H1 (cell line): ENCODE measurements around the gene RIN3.

ENCODE experiments used
- JUN ChIP-seq: IDR thresholded peaks from 2 replicates; pipeline ENCODE4 v1.6.1; 2011; ENCODE audit warnings: low read depth, mild to moderate bottlenecking, improper control_type of control experiment, low read length
- MAFK ChIP-seq: IDR thresholded peaks from 2 replicates; pipeline ENCODE4 v1.6.1; 2012; ENCODE audit warnings: low read depth, mild to moderate bottlenecking, improper control_type of control experiment, low read length
- POLR2A ChIP-seq, 2 experiments: IDR thresholded peaks; 1 replicate in 1 of 2; 2 replicates in 1 of 2; pipeline ENCODE4 v1.6.1; 2011; ENCODE audit warnings: low read depth in 2 of 2, low read length in 2 of 2, mild to moderate bottlenecking in 2 of 2; ENCODE audit errors: control extremely low read depth in 1 of 2
- POLR2AphosphoS5 ChIP-seq: IDR thresholded peaks from 2 replicates; pipeline ENCODE4 v1.6.1; 2011; ENCODE audit warnings: low read depth, low read length
- RBBP5 ChIP-seq: IDR thresholded peaks from 2 replicates; pipeline ENCODE4 v1.7.1; 2012; ENCODE audit warnings: low read depth, mild to moderate bottlenecking, inconsistent platforms, low read length, moderate library complexity, borderline replicate concordance

- TF ChIP-seq POLR2AphosphoS5 (no peak), POLR2A (IDR thresholded peaks at IDR 0.05; ENCODE audit: control extremely low read depth in 1 of 2, low read depth in 2 of 2, low read length in 2 of 2) (no peak), RBBP5 (no peak), JUN (no peak), MAFK (no peak)
Measured at GRCh38 chr14:92515546-92516343, 2.2 kb downstream of the RIN3 start.
